GM21367 (cell line): Measurements from ENCODE around the gene PRICKLE2.

ENCODE experiments used
- ATAC-seq: cut with Tn5 transposase; IDR thresholded peaks from one replicate; pipeline ENCODE4 v1.9.1; 2021; ENCODE audit not compliant: unreplicated experiment

Gene PRICKLE2

DNA sequence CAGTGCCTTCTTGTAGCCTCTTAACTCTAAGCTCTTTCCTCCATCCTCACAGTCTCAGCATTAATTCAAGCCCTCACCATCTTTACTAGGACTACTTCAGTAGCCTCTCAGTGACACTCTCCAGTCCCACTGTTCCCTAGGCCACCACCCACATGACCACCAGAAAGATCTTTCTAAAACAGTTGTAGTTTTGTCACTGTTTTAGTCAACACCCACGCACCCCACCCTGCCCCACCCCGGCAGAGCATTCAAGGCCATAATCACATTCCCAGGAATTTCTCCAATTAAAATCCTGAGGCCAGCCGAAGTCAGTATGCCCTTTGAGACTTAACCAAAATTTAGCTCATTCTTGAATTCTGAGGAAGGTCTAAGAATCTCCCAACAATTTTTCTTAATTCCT lies 170.8 kb downstream of the PRICKLE2 start:
- no peak for ATAC-seq

DNA sequence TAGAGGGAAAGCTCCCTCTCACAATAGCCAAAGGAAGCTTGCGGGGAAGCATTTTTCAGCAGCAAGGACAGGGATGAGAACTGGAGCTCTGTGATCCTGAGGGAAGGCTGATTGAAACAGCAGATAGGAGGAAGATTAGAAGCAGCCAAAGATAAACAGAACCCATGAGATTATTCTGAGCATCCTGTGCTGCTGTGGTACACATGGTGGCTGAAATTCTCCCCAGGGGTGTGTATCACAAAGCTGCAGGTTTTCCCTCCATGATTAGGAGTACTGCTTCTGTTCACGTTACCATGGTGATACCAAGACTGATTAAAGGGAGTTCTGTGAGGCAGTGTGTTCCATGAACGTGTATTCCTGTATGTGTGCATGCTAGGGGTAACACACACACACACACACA lies 171.7 kb downstream of the PRICKLE2 start:
- ATAC-seq, result no peak

- ATAC-seq, result no peak
Observed at GRCh38 chr3:64053117-64053516, 172.1 kb downstream of the PRICKLE2 start.

- no peak for ATAC-seq
Observed at GRCh38 chr3:64049832-64050231, 175.4 kb downstream of the PRICKLE2 start.

DNA sequence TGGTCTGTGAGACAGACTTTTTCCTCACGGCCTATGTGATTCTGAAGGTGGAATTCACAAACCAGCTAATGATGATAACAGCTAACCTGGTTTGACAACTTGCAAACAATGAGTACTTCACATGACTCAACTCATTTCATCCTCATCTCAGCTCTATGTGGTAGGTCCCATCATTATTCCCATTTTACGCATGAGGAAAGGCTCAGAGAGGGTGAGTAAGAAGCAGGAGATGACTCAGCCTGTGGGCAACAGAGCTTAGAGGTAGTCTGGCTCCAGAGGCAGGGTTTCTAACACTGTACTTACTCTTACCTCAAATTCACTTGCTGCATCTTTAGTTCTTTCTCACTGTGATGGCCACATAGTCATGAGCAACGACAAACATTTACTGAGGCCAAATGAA lies 176.1 kb downstream of the PRICKLE2 start:
- no peak for ATAC-seq

DNA sequence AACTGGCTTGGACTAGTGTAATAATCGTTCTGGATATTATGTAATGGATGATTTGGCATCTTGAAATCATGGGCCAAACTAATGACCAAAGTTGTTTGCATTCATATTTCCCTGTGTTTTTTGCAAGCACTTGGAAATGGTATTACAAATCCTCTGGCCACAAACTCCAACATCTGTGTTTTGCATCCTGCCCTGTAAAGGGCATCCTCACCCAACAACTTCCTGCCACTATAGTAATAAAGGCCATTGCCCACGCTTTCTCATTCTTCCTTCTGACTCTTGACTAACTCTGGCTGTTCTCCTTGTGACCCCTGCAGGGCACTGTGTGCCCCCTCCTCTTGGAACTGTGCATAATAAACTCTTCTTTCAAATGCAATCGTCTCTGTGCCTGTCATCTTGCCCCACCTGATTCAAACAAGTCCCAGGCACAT lies 176.6 kb downstream of the PRICKLE2 start:
- no peak for ATAC-seq

GRCh38 chr3:64047787-64048186 lies 177.5 kb downstream of the PRICKLE2 start:
- ATAC-seq, result no peak

DNA sequence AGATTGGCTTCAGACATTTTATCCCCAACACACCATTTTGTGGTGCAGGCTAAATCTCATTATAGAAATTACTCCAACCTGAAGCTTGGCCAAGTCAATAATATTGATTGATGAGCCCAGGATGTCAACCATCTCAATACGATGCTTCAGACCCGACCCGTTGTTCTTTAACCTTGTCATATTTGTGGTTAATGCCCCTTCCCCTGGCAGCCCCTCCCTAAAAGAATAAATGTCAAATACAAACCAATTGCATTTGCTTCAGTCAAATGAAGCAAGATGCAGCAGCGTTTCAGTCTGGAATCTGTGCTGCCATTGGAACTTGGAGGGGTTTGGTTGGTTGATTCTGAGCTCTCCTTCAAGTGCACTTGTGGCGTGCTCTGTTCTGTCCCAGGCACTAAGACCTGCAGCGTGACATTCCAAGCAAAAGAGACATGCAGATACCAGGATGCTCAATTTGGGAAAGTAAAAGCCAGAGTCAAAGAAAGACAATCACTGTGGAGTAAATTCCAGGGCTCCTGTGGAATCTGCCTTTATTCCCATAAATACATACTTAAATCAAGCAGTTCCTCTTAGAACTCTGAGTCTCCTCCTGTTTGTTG lies 178.2 kb downstream of the PRICKLE2 start:
- ATAC-seq, result no peak

- no peak for ATAC-seq
Observed at GRCh38 chr3:64046592-64046991, 178.7 kb downstream of the PRICKLE2 start.

GRCh38 chr3:64042952-64043351 lies 182.3 kb downstream of the PRICKLE2 start:
- ATAC-seq, result no peak
